Erythroblast (primary cell): ENCODE results near the gene PCCB.
"Not testable (repeated sequence)": the region's sequence is repeated elsewhere in the genome, so short reads cannot be mapped to it uniquely, and the experiment has no call there.

Source experiments
- DNase-seq, 2 experiments: peaks; one replicate each; lab custom pipeline; 2025; lab: John Stamatoyannopoulos, UW
- GATA1 ChIP-seq: IDR thresholded peaks from 2 replicates; pipeline ENCODE4 v1.6.1; 2011; ENCODE audit warnings: low read depth, mild to moderate bottlenecking, control low read depth, low read length, moderate library complexity
- POLR2A ChIP-seq: IDR thresholded peaks from 2 replicates; pipeline ENCODE4 v1.6.1; 2011; ENCODE audit warnings: mild to moderate bottlenecking, low read length

The PCCB gene

DNA sequence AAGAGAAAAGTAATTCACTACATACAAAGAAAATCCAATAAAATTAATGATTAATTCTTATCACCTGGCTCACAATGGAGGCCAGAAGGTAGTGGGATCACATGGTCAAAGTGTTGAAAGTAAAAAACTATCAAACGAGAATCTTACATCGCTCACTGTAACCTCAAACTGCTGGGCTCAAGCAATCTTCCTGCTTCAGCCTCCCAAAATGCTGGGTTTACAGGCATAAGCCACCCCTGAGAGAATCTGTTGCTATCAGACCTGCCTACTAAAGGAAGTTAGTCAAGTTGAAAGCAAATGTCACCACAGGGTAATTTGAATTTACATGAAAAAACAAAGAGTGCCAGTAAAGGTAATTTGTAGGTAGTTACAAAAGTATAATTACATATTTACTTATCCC is 103.3 kb downstream of the PCCB start:
- TF ChIP-seq GATA1, result no peak
- no peak for TF ChIP-seq POLR2A
- no peak for DNase-seq

DNA sequence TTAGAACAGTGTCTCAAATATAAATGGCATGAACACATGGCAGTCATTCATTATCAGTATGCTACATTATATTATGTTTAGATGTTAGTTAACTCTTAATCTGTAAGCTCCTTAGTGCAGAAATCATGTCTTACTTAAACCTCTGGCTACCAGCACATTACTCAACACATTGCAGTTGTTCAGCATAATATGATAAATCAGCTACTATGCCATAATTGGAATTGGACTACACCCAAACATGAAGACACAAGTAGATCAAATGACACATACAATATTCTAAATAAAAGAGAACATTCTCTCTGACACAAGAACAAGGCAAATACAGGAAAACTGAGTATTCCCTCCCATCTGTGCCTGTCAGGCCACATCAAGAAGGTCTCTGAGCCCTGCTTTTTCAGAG is 116.1 kb downstream of the PCCB start:
- peak in 1 of 2 experiments; percentile 23 for DNase-seq
- TF ChIP-seq GATA1 (no peak), POLR2A (no peak)

DNA sequence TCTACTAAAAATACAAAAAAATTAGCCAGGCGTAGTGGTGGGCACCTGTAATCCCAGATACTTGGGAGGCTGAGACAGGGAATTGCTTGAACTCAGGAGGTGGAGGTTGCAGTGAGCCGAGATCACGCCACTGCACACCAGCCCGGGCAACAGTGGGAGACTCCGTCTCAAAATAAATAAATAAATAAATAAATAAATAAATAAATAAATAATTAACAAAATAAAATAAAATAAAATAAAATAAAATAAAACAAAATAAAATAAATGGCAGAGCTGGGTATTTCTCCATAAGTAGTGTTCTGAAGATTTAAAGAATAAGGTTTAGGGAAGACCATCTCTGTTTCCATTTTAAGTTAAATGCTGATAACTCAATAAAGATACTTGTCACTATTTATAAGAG is 125.7 kb downstream of the PCCB start:
- not testable (repeated sequence) for DNase-seq

DNA sequence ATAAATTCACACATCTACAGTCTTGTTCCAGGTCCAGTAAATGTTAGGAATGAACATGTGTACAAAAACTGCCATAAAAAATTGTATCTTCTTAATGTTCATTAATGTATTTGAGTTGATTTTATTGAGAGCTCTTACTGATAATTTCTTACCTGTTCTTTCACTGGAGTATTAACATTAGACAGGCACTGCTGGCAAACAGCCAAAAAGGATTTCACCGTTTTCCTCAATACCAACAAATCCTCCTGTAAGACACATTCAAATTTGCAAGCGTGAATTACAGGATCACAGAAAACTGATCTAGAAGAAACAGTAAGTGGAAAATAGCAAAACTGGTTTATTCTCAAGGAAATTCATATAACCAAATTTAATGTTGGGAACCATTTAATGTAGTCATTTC is 127.4 kb downstream of the PCCB start:
- peak in 1 of 2 experiments; percentile 17 for DNase-seq
- TF ChIP-seq GATA1 (no peak), POLR2A (no peak)

DNA sequence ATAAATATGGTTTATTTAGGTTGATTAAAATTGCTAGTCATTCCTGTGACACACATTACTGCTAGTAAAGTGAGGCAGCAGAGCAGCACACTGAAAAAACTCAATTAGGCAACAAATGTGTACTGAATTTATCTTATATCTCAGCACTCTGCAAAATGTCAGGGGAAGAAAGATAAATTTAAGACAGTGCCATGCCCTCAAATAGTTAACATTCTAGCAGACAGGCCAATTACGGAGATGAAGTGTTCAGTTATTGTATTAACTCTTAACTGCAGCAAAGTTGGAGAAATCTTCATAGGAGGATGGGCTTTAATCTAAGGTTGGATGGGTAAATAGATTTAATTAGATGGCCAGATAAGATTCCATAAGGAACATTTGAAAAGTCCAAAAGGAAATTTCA is 127.9 kb downstream of the PCCB start:
- TF ChIP-seq GATA1 (no peak), POLR2A (no peak)
- DNase-seq, result no peak
